Measurements from ENCODE around the gene NRP1.

DNA sequence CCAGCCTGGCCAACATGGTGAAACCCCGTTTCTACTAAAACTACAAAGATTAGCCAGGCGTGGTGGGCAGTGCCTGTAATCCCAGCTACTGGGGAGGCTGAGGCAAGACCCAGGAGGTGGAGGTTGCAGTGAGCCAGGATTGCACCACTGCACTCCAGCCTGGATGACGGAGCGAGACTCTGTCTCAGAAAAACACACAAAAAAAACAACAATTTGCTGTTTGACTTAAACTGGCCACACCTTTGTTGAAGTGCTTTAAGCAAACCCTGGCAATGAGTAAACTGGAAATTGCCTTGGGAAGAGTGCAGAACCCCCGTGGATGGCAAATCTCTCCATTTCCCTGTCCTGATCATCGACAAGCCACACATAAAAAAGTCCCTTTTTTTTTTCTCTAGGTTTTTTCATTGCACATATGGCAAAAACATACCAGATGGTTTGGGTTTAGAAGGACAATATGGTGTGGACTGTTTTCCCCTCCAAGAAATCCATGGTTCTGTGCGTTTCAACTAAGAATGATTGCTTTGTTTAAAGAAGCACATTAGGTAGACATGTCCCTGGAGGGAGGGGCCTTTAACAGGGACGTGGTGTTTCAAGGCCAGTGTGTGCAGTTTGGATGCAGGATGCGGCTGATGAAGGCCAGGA lies 76.9 kb downstream of the NRP1 start:
- no peak for TF ChIP-seq CTCF (IDR thresholded peaks at IDR 0.05)
- TF ChIP-seq POLR2AphosphoS5 (IDR thresholded peaks at IDR 0.05) = no peak
